HAP-1 (cell line): ENCODE results near the gene SLC17A1.

Source experiments
- DNase-seq, 2 experiments: peaks; one replicate each; pipeline ENCODE4 v3.0.0-alpha.2; 2016 to 2020; ENCODE audit warnings: low spot score in 2 of 2
- H3K27me3 ChIP-seq: fragments of 250-450 bp; sonication (Bioruptor Pico); 2 replicates; pipeline ENCODE4 v1.5.1; 2020; ENCODE audit warnings: low read depth, mild to moderate bottlenecking, moderate library complexity
- H3K36me3 ChIP-seq: fragments of 250-450 bp; sonication (Bioruptor Pico); replicated peaks from 2 replicates; pipeline ENCODE4 v1.5.1; 2020; ENCODE audit warnings: mild to moderate bottlenecking
- H3K4me1 ChIP-seq: fragments of 250-450 bp; sonication (Bioruptor Pico); 2 replicates; pipeline ENCODE4 v1.5.1; 2020; ENCODE audit warnings: mild to moderate bottlenecking
- H3K4me3 ChIP-seq: fragments of 250-450 bp; sonication (Bioruptor Pico); 2 replicates; pipeline ENCODE4 v1.5.1; 2020; ENCODE audit warnings: mild to moderate bottlenecking, moderate library complexity
- H3K9me3 ChIP-seq: fragments of 250-450 bp; sonication (Bioruptor Pico); 2 replicates; pipeline ENCODE4 v1.5.1; 2020; ENCODE audit warnings: mild to moderate bottlenecking, moderate library complexity
- in situ Hi-C: fragments of 300-500 bp; cut with MboI; formaldehyde crosslinking; loops from 3 replicates; pipeline ENCODE4 v1.14.3; 2020; ENCODE audit warnings: low sequenced_read_pairs, inconsistent platforms, mixed read lengths

Gene SLC17A1

DNA sequence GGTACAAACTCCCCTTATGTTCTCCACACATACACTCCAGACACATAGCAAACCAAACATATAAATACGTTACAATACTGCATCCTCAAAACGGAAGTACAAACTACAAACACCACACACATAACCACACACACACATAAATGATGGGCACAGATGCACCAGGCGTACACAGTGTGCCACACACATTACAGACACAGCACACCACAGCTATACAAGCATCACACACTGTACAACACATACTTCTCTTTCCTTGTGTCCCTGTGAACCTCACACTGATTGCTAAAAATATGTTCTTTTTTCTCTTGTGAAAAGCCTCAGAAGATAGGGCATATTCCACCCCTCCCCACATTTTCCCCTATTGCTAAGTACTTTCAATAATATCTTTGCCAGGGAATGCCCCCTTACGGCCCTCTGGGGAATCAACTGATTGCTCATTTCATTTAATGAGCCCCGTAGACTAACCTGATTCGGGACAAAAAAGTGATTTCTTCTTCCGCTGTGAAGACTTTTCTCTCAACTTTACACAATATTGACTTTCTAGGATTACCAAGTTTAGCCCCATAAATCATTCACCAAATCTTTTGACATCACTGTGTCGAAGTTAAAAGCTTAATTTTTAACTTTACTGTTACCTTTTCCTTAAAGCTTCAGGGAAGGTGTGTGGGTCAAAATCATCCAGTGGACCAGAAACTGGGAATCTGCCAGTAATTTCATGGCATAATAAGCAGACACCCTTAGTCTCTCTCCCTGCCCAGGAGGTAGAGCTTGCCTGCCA is at the start of gene SLC17A1:
Gene SLC17A1 (minus strand): TSS at position 521 of the 775 bp plus-strand sequence. CDS start 1,495 bp downstream, outside the sequence.
- no peaks in the 10 kb centered on the region for H3K36me3 ChIP-seq
- peaks cover 4% of the 10 kb centered on the region for H3K4me1 ChIP-seq
- no peak within 1 kb of the TSS for H3K4me3 ChIP-seq
- peaks cover 26% of the 10 kb centered on the region for H3K27me3 ChIP-seq
- no peak for DNase-seq
- H3K9me3 ChIP-seq = no peaks in the 10 kb centered on the region
- in situ Hi-C loops = no loop called here

DNA sequence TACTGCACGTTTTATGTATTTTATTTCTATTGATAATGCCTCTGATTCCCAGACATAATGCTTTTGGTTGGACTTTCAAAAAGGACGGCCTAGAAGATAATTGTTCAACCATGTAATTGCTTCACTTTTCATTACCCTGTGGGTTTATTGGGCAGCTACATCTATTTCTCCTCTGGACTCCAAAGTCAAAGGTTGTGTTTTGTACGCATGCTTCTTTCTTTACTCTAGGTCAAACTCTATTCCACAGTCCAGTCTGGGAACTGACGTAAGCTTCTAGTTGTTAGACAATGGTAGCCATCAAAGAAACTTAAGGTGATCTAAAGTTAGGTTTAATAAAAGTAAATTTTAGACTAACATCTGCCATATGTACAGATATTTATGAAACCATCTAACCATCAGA is 48.7 kb upstream of the SLC17A1 start:
- H3K4me3 ChIP-seq = no peak overlapping the region
- H3K27me3 ChIP-seq = no peaks in the 10 kb centered on the region
- H3K4me1 ChIP-seq = no peaks in the 10 kb centered on the region
- DNase-seq = no peak
- no peaks in the 10 kb centered on the region; the same call in 1 of the 2 replicates for H3K9me3 ChIP-seq
- in situ Hi-C loops = no loop called here
- no peaks in the 10 kb centered on the region for H3K36me3 ChIP-seq

DNA sequence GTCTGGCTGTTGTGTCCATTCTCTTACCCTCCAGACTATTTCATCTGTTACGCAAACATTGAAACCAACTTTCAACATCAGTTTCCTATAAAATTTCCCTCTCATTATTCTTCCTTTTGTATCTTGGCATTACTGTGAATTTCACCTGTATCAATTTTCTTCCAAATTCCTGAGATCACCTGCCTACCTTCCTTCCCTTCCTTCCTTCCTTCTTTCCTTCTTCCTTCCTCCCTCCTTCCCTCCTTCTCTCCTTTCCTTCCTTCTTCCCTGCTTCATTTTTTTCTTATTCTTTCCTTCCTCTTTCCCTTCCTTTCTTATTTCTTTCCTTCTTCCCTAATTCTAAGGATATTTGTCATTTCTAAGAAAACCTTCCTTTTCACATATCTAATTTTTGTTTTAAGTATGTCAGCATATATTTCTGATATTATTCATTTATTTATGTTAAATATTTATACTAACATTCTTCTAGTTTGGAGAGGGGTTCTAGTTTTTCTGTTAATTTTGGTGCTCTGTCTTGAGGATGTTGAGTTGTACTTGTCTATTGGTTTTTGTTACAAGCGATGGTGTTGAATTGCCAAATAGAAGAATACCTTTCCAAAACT is 47.0 kb upstream of the SLC17A1 start:
- H3K27me3 ChIP-seq = no peaks in the 10 kb centered on the region
- no peak overlapping the region for H3K4me3 ChIP-seq
- in situ Hi-C loops = no loop called here
- no peaks in the 10 kb centered on the region for H3K9me3 ChIP-seq
- no peak for DNase-seq
- H3K4me1 ChIP-seq = no peaks in the 10 kb centered on the region
- no peaks in the 10 kb centered on the region for H3K36me3 ChIP-seq

GRCh38 chr6:25875926-25876602 is 44.2 kb upstream of the SLC17A1 start:
- no peaks in the 10 kb centered on the region for H3K4me1 ChIP-seq
- in situ Hi-C loops = no loop called here
- no peak for DNase-seq

GRCh38 chr6:25875563-25875905 is 43.7 kb upstream of the SLC17A1 start:
- H3K27me3 ChIP-seq = no peaks in the 10 kb centered on the region
- no peaks in the 10 kb centered on the region for H3K9me3 ChIP-seq
- no peaks in the 10 kb centered on the region for H3K36me3 ChIP-seq
- DNase-seq = no peak
- in situ Hi-C loops = no loop called here
- H3K4me1 ChIP-seq = no peaks in the 10 kb centered on the region
- H3K4me3 ChIP-seq = no peak overlapping the region

More at GRCh38 chr6:25875926-25876602, 44.2 kb upstream of the SLC17A1 start:
- Histone ChIP-seq H3K36me3 (no peaks in the 10 kb centered on the region), H3K4me3 (no peak overlapping the region), H3K27me3 (no peaks in the 10 kb centered on the region), H3K9me3 (no peaks in the 10 kb centered on the region)

DNA sequence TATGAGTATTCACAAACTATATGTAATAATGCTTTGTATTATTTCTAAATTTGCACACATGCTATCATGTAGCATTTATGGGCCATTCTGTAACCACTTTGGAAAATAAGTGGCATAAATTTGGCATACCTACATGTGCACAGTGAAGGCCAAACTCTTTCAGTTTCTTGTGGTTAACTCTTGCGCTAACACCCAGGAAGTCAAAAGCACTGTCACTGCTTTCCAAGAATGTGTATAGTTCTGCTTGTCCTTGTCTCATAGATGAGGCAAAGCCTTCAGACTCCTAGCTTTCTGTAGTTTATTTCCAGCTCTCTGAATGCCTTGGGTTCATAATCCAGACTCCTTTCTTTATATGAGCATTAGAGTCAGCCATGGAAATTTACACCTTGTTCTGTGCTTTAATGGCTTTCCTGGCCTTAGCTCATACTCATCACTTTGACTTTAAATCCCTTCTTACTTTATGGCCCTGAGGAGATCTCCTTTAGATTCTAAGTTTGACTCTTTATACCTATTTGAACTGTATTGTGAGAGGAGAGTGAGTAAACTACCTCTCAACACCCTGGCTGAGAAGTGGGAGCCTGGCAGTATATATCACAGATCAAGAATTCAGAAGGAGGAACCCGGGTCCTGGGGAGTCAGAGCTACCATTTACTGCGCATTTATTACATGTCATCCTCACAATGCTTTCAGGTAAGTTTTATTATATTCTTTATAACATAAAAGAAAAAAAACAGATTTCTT is 43.1 kb upstream of the SLC17A1 start:
- H3K4me3 ChIP-seq = no peak overlapping the region
- no peaks in the 10 kb centered on the region for H3K36me3 ChIP-seq
- H3K4me1 ChIP-seq = no peaks in the 10 kb centered on the region
- DNase-seq = no peak
- H3K9me3 ChIP-seq = no peaks in the 10 kb centered on the region
- in situ Hi-C loops = no loop called here
- no peaks in the 10 kb centered on the region; the same call in 1 of the 2 replicates for H3K27me3 ChIP-seq

DNA sequence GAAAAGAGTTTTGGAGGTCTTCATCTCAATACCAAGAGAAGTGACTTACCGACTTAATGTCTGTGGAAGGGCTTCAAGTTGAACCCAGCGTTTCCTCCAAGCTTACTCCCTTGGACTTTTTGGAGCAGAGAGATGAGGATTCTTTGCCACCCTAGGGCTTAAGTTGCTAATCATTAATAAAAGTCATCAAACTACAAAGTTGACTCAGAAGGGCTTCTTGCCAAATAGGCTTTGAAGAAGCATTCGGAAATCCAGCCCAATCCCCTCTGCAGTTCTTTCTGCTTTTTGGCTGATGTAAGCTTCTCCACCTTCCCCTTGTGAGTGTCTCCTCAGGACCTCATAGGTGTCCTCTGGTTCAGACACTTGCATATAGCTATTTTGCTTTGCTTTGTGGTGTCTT is 42.3 kb upstream of the SLC17A1 start, which contains the start of gene SLC17A3:
Gene SLC17A3 (minus strand): TSS at position 126 of the 400 bp plus-strand sequence. CDS start 5,856 bp downstream, outside the sequence.
- Histone ChIP-seq H3K9me3 (no peaks in the 10 kb centered on the region), H3K4me3 (no peak within 1 kb of the TSS), H3K27me3 (no peaks in the 10 kb centered on the region; the same call in 1 of the 2 replicates), H3K36me3 (no peaks in the 10 kb centered on the region), H3K4me1 (no peaks in the 10 kb centered on the region)
- no peak for DNase-seq
- in situ Hi-C loops = no loop called here

GRCh38 chr6:25872814-25873213 is 41.0 kb upstream of the SLC17A1 start:
- Histone ChIP-seq H3K4me1 (no peaks in the 10 kb centered on the region), H3K36me3 (no peaks in the 10 kb centered on the region), H3K9me3 (no peaks in the 10 kb centered on the region), H3K4me3 (no peak overlapping the region), H3K27me3 (no peaks in the 10 kb centered on the region; the same call in 1 of the 2 replicates)
- in situ Hi-C loops = no loop called here
- no peak for DNase-seq

GRCh38 chr6:25869840-25870239 is 38.0 kb upstream of the SLC17A1 start:
- H3K4me1 ChIP-seq = no peaks in the 10 kb centered on the region
- in situ Hi-C loops = no loop called here
- no peaks in the 10 kb centered on the region for H3K9me3 ChIP-seq
- no peaks in the 10 kb centered on the region for H3K36me3 ChIP-seq
- H3K27me3 ChIP-seq = no peaks in the 10 kb centered on the region; the same call in 1 of the 2 replicates
- no peak for DNase-seq
- H3K4me3 ChIP-seq = no peak overlapping the region

DNA sequence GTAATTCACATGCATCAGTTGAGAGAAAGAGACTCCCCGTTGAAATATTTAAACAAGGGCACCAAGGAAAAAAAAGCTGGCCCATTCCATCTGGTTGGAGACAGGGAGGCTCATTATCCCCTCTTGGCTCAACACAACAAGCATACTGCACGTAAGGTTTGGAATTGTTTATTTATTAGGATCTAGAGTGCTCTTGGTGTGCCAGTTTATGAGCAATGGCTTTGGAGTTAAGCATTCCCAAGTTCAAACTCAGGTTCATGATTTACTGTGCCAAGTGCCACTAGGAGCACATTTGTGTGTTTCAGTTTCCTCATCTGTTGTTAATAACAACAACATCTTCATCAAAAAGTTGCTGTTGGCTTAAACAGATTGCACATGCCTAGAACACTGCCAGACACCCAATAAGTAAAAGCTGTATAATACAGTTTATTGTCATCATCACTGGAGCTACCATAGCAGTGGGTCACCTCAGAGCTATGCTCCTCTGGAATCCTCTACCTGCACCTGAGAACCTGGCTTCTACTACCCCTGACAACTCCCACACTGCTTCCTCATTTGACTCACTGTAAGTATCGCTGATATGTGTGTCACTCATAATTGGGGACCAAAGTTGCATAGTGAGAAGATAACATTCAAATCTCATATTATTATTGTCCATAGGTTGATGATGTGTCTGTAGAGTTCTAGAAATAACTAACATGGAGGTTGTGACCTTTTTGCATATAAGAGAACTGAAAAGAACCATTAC is 36.8 kb upstream of the SLC17A1 start:
- H3K9me3 ChIP-seq = no peaks in the 10 kb centered on the region
- H3K27me3 ChIP-seq = no peaks in the 10 kb centered on the region; the same call in 1 of the 2 replicates
- H3K4me3 ChIP-seq = no peak overlapping the region
- in situ Hi-C loops = no loop called here
- no peak for DNase-seq
- no peaks in the 10 kb centered on the region for H3K4me1 ChIP-seq
- H3K36me3 ChIP-seq = no peaks in the 10 kb centered on the region

DNA sequence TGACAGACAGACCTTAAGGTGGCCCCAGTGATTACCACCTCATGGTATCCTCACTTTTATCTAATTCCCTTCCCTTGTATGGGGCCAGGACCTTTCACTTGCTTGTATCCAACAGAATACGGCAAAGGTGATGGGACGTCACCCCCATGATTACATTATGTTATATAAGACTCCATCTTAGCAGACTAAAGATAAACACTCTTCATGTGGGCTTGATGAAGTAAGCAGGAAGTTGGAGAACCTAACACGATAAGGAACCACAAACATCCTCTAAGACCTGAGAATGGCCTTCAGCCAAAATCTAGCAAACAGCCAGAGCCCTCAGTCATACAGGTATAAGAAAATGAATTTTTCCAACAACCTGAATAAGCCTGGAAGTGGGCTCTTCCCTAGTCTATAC is 34.2 kb upstream of the SLC17A1 start:
- no peak for DNase-seq

GRCh38 chr6:25863360-25863759 is 31.5 kb upstream of the SLC17A1 start:
- in situ Hi-C loops = no loop called here
- no peaks in the 10 kb centered on the region for H3K36me3 ChIP-seq
- no peaks in the 10 kb centered on the region for H3K4me1 ChIP-seq
- no peak overlapping the region for H3K4me3 ChIP-seq
- no peak for DNase-seq
- H3K9me3 ChIP-seq = no peaks in the 10 kb centered on the region
- no peaks in the 10 kb centered on the region; the same call in 1 of the 2 replicates for H3K27me3 ChIP-seq

More for the DNA sequence above, 34.2 kb upstream of the SLC17A1 start:
- Histone ChIP-seq H3K27me3 (no peaks in the 10 kb centered on the region; the same call in 1 of the 2 replicates), H3K4me3 (no peak overlapping the region), H3K4me1 (no peaks in the 10 kb centered on the region), H3K36me3 (no peaks in the 10 kb centered on the region), H3K9me3 (no peaks in the 10 kb centered on the region)
- in situ Hi-C loops = no loop called here

DNA sequence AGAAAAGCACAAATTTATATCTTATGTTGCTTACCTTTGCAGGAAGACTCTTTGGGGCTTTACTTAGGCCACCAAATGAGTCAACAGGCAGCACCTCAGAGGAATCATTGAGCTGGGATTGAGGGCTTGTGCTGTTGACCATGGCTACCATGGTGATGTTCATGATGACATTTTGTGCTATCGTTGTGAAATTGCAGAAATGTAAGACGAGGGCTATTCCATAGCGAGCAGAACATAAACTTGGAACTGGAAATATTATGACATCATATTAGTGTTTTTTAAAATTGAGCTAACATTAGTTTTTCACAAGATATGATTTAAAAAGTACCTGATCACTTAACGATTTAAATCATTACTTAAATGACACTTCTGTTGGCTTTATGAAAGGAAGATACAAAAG is 30.3 kb upstream of the SLC17A1 start:
- no peaks in the 10 kb centered on the region for H3K9me3 ChIP-seq
- no peaks in the 10 kb centered on the region for H3K4me1 ChIP-seq
- in situ Hi-C loops = no loop called here
- H3K4me3 ChIP-seq = no peak overlapping the region
- no peak for DNase-seq
- H3K36me3 ChIP-seq = no peaks in the 10 kb centered on the region
- H3K27me3 ChIP-seq = no peaks in the 10 kb centered on the region; the same call in 1 of the 2 replicates
